Mucosa of descending colon (tissue), 3 donors: ENCODE measurements around the gene PANK4. TPM values are rescaled to one million over a fixed set of nuclear protein-coding genes. Genes with fewer than 3 reads are reported as not detected.
A peak's percentile ranks its signal among the peaks of the same experiment; 100 is the strongest.

ENCODE experiments used
- ATAC-seq: fragments of 200-7000 bp; cut with Tn5 transposase; one replicate; pipeline ENCODE4 v1.9.1; 2020; ENCODE audit warnings: mild to moderate bottlenecking, moderate library complexity
- DNase-seq, 3 donors: peaks; one replicate each; pipeline ENCODE4 v3.0.0-alpha.2; 2020
- H3K36me3 ChIP-seq: fragments of 200-600 bp; one replicate; pipeline ENCODE4 v1.8.0; 2021; ENCODE audit warnings: low read depth, mild to moderate bottlenecking
- H3K4me1 ChIP-seq: fragments of 200-600 bp; one replicate; pipeline ENCODE4 v1.8.0; 2021; ENCODE audit warnings: low read depth, mild to moderate bottlenecking
- H3K4me3 ChIP-seq: fragments of 200-600 bp; one replicate; pipeline ENCODE4 v1.8.0; 2021; ENCODE audit warnings: mild to moderate bottlenecking
- H3K9me3 ChIP-seq: fragments of 200-600 bp; one replicate; pipeline ENCODE4 v1.8.0; 2021; ENCODE audit warnings: mild to moderate bottlenecking
- CTCF ChIP-seq: fragments of 200-600 bp; IDR thresholded peaks from one replicate; pipeline ENCODE4 v1.8.0; 2022; ENCODE audit warnings: antibody characterized with exemption, mild to moderate bottlenecking
- intact Hi-C, 2 donors: fragments of 100-400 bp; cut with DNase I in 1 of 2; cut with micrococcal nuclease in 1 of 2; formaldehyde crosslinking; loops; one replicate each; pipeline versions ENCODE4 v1.11.0 to v1.11.1; 2022; cut with DNase I, micrococcal nuclease
- total RNA-seq, 3 donors: library from RNA; stranded (reverse); fragmentation: NEBNext Ultra II Directional in 2 of 3; extraction: Animal tissue kit (Norgen Biotek cat#: 25700) in 2 of 3; gene quantifications; one replicate each; pipeline versions ENCODE4 v1.2.1 to v1.2.4, GENCODE V29; 2021 to 2023
- donor health status: DM: no; HTN: no; CAD: no; lungs with moderate emphysema.
- donor health status: DM: no; HTN: no; CAD: no.
- donor health status: DM: no; HTN: yes; CAD: no.

PANK4 gene
- total RNA-seq, 3 donors from 2014 or later, result 28.1 to 51.6 (median 44.7) TPM

DNA sequence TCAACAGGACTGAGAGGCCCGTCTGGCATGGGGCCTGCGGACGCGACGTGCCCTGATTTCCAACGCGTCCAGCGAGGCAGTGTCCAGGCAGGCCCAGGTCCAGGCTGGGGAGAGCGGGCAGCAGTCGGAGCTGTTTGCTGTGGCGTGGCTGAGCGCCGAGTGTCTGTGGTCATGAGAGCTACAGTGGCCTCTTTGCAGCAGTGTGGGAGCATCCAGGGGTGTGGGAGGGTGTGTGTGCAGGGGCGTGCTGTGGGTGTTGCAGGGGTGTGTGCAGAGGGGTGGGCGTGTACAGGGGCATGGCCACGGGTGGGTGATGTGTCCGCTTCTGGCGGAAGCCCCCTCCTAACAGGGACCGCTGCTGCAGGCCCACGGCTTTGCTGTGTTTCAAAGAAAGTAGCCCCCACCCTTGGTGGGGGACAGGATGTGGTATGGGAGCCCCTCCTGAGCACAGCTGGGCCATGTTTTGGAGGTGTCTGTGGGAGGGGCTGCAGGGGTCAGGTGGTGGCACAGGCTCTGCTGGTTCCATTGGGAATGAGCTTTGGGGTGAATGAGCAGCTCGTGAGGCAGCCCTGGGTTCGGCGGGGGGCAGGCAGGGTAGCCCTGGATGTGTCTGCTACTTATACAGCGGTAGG, 32.6 kb downstream of the PANK4 start:
- H3K4me1 ChIP-seq, result no peaks in the 10 kb centered on the region
- no peaks in the 10 kb centered on the region for H3K36me3 ChIP-seq
- no peak for DNase-seq
- H3K4me3 ChIP-seq, result no peak overlapping the region
- intact Hi-C loops, result no loop called here
- ATAC-seq, result peak; percentile 4
- no peak for TF ChIP-seq CTCF
- H3K9me3 ChIP-seq, result no peaks in the 10 kb centered on the region

- ATAC-seq (no peak), DNase-seq (no peak)
- no peaks in the 10 kb centered on the region for H3K4me1 ChIP-seq
- no peaks in the 10 kb centered on the region for H3K9me3 ChIP-seq
- TF ChIP-seq CTCF, result no peak
- no peaks in the 10 kb centered on the region for H3K36me3 ChIP-seq
- intact Hi-C loops, result no loop called here
- no peak overlapping the region for H3K4me3 ChIP-seq
Measured at GRCh38 chr1:2493218-2493617, 33.2 kb downstream of the PANK4 start.

DNA sequence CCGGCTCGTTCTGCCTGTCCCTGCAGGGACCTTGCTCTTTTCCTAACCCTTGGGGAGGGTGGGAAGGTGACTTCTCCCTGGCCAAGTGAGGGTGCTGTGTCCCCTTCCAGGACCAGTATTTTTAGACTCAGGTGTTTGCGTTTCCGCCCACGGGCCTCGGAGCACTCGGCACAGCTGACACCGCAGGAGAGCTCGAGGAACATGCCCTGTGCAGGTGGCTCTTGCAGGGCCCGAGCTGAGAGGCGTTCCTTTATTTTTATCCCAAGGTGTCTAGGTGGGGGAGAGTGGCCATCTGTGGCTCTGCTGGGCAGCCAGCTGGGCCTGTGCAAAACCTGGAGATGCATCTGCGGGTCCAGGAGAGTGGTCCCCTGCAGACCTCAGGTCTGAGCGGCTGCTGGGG, 34.3 kb downstream of the PANK4 start:
- Histone ChIP-seq H3K9me3 (no peaks in the 10 kb centered on the region), H3K36me3 (no peaks in the 10 kb centered on the region)
- no peak for DNase-seq

GRCh38 chr1:2489615-2490014, 36.8 kb downstream of the PANK4 start:
- H3K4me3 ChIP-seq, result no peak overlapping the region
- no peak for TF ChIP-seq CTCF
- H3K9me3 ChIP-seq, result no peaks in the 10 kb centered on the region
- DNase-seq (no peak), ATAC-seq (no peak)
- H3K4me1 ChIP-seq, result no peaks in the 10 kb centered on the region
- H3K36me3 ChIP-seq, result no peaks in the 10 kb centered on the region
- intact Hi-C loops, result no loop called here

More for the DNA sequence above, 34.3 kb downstream of the PANK4 start:
- Histone ChIP-seq H3K4me3 (no peak overlapping the region), H3K4me1 (no peaks in the 10 kb centered on the region)
- TF ChIP-seq CTCF, result no peak
- intact Hi-C loops, result no loop called here
- no peak for ATAC-seq

- DNase-seq, result no peak
- no peak for ATAC-seq
- H3K4me3 ChIP-seq, result no peak overlapping the region
- no peaks in the 10 kb centered on the region for H3K36me3 ChIP-seq
- H3K9me3 ChIP-seq, result no peaks in the 10 kb centered on the region
- H3K4me1 ChIP-seq, result no peaks in the 10 kb centered on the region
- no peak for TF ChIP-seq CTCF
- intact Hi-C loops, result no loop called here
Measured at GRCh38 chr1:2488688-2489087, 37.7 kb downstream of the PANK4 start.

DNA sequence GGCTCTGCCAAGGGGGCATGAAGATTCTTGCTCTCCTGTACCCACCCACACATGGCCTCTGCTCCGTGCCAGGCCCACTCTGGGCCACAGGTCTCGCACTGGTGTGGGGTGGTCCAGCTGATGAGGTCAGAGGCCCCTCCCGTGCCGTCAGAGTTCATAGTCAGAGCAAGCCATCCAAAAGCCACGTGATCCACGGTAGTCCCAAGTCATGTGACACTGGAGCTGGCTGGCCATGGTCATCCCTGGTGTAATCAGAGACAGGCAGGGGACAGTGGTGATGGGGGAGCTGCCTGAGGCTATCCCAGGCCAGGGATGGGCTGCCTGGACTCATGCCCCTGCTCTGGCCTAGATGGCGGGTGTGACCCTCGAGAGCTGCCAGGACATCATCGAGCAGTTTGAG, 39.8 kb downstream of the PANK4 start:
- Histone ChIP-seq H3K36me3 (no peaks in the 10 kb centered on the region), H3K4me1 (no peaks in the 10 kb centered on the region), H3K9me3 (no peaks in the 10 kb centered on the region), H3K4me3 (no peak overlapping the region)
- intact Hi-C loops, result no loop called here
- ATAC-seq (no peak), DNase-seq (no peak)
- no peak for TF ChIP-seq CTCF
